ENCODE measurements around the gene CCDC24.

CCDC24 gene

GRCh38 chr1:43997295-43997999 is 6.0 kb downstream of the CCDC24 start:
- no peak for DNase-seq (ENCODE audit: low spot score)

DNA sequence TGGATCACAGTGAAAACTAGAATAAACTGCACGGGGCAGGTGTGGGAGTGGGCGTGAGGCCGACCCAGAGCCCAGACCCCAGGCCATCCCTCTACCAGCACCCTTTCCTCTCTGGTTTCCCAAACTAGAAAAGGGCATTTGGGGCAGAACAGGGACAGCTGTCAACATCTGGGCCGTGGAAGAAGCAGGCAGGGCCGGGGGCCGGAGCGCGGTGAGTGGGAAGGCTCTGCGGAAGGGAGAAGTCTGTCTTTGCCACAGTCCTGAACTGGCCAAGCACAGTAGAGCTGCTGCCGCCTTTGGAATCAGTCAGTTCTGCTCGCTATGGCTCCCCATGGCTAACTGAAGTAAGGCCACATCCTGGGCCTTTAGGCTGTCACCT is 6.6 kb downstream of the CCDC24 start:
- DNase-seq (ENCODE audit: low spot score): no peak

- DNase-seq (ENCODE audit: low spot score): no peak
These were observed 8.1 kb downstream of the CCDC24 start for GRCh38 chr1:43999455-43999854.

GRCh38 chr1:44000122-44000665 is 8.8 kb downstream of the CCDC24 start:
- no peak for DNase-seq (ENCODE audit: low spot score)

DNA sequence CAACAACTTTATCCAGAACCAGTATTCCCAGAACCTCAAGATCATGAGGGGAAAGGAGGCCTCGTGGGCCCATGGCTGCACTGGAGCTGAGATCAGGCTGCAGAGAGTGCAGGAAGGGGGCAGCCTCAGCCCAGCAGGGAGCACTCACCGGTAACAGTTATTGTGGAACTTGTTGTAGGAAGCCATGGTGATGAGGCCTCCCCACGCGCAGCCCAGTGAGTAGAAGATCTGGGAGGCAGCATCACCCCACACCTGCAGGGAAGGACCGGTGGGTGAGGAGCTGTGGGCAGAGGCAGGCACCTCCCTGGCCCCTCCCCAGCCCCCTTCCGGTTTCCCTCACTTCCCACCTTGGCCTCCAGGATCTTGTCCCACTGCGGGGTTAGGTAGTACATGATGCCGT is 10.8 kb downstream of the CCDC24 start:
- no peak for DNase-seq (ENCODE audit: low spot score)

DNA sequence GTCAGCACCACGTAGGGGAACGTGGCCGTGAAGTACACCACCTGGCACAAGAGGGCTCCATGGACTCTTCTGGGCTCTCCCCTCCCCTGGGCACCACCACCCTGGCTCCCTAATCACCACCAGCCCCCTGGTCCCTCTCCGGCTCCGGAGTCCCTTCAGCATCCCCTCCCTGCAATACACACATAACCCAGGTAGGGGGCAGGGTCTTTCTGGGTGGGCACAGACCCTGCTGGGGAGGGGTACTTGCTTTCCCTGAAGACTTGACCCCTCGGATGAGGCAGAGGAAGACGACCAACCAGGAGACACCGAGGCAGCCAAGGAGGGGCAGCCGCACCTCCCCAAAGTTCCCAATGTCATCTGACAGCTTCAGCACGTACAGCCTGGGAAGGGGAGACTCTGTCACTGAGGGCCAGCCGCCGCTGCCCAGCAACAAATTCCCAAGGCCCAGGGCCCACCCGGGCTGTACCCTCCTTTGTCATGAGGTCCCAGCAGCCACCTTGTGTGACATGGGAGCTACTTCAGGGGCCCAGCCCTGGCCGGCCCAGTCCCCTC is 11.3 kb downstream of the CCDC24 start:
- no peak for DNase-seq (ENCODE audit: low spot score)

DNA sequence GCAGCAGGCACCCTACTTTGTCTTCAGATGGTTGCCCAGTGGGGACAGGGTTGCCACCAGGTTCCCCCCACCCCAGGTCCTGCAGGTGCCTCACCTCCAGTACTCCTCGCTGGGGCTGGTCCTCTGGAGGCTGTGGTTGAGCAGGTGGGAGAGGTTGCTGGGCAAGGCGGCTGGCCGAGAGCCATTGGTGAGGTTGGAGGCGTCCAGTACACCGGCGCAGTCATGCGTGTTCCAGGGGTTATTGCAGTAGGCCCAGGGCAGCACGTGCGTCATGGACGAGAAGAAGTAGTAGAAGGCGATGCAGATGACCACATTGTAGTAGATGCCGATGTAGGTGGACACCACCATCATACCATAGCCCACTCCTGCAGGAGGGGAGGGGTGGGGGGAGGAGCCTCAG is 16.9 kb downstream of the CCDC24 start:
- no peak for DNase-seq (ENCODE audit: low spot score)

- DNase-seq (ENCODE audit: low spot score): no peak
These were observed 19.6 kb downstream of the CCDC24 start for GRCh38 chr1:44010935-44011471.

GRCh38 chr1:44012404-44012803 is 21.0 kb downstream of the CCDC24 start:
- DNase-seq (ENCODE audit: low spot score): no peak

- DNase-seq (ENCODE audit: low spot score): no peak
These were observed 21.7 kb downstream of the CCDC24 start for GRCh38 chr1:44012941-44013609.

DNA sequence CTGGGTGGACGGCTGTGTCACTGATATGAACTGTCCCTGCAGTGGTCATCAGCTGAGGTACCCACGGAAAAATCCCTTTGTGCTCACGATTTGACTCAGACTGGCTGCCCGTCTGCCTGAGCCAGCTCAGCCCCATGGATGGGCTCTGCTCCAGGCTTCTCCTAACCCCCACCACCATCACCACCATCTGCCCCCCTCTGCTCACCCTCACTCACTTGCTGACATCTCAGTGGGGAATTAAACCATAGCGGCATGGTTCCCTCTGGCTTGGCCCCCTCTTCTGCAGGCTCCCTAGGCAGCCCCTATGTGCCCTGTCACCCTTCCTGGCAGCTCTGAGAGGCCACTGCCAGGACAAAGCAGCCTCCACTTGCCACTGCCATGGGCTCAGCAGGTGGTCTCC is 22.6 kb downstream of the CCDC24 start:
- no peak for DNase-seq (ENCODE audit: low spot score)

DNA sequence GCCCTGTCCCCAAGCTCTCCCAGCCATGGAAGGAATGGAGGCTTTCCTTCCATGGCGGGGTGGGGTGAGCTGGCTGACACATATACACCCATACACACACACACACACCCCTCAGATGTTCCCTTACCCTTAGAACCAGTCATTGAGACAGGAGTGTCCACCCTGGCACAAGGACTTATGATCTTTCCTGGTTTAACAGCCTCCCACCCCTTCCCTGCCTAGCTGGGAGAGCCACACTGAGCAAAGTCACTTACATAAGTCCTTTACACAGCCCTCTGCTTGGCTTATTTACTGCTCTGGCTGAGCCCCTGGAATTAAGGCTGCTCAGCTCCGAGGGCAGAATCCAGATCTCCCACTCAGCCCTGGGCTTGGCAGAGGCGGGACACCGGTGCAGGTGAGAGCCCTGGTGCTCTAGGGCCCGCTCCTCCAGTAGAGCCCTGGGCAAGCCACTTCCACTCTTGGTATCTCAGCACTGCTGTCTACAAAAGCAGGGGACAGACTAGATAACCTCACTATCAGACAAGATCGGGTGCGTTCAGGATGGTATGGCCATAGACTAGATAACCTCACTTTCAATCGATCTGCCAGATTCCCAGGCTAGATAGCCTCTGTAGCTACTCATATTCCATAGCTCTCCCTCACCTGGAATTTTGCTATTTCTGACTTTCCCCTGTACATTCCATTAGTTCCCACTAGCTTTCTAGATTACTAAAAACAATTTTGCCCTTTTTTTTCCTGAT is 23.1 kb downstream of the CCDC24 start:
- no peak for DNase-seq (ENCODE audit: low spot score)

DNA sequence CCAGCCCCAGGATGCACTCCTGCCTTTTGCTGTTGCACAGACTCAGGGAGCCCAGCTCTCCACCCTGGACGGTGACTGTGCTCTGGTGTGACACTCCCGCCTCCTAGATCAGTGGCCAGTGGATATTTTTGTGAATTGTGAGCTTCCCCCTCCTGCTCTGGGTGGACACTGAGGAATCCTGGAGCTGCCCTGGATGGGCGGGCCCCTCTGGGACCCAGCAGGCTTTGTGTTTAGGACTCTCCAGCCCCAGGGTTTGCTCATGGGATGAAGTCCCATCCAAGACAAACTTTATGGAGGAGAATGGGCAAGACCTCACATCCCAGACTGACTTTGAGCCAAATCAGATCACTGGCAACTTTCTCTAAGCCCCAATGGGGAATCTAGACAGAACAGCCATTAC is 23.8 kb downstream of the CCDC24 start:
- peak; percentile 35 for DNase-seq (ENCODE audit: low spot score)

DNA sequence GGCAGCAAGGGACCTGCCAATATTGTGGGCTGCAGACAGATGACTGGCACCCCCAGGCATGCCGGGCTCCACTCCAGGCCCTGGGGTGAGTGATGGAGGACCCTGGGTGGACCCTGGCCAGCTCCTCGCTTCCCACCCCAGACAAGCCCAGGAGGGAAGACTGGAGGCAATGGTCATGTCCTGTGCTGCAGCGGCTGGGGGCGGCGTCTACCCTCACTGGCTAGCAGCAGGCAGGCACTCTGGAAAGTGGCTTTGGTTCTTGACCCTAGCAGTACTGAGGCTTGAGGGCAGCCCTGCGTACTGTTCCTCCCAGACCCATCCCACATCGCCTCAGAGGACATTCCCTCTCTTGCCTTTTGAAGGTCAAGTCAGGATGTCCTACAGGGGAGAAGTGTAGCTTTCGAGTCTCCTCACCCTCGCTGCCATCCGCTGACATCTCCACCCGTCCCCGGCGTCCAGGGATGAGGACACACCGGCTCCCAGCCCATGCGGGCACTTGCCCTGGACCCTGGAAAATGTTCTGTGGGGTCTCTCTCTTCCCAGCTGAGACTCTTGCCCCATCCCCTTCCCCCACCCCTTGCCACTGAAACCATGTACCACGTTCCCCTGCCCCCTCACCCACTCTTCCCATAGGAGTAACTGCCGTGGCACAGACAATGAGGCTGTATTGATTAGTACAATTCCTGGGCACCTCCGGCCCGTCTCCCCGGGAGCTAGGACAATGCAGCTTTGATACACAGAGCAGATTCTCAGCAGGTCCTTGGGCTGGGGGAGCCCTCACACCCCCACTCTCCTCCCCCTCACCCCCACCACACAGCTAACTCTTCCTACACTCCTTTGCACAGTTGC is 24.9 kb downstream of the CCDC24 start:
- no peak for DNase-seq (ENCODE audit: low spot score)

DNA sequence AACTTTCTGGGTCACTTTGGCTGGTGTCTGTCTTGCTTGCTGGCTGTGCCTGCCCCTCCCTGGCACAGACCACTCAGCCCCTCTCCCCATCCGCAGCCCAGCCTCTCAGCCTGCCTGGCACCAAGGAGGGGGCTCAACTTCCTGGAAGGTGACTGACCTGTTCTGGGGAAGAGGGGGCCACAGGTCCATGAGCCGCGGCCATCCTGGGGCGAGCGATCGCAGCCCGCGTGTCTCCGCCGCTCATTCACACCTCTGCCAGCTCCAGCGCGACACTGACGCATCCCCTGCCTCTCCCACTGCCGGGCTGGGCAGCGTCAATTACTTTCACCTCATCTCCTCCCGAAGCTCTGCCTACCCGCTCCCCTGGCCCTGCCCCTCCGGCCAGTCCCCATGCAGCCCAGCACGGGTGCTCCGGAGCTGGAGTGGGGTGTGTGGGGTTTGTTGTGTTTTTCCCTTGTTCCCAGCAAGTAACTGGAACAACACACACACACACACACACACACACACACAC is 25.5 kb downstream of the CCDC24 start:
- DNase-seq (ENCODE audit: low spot score): no peak

DNA sequence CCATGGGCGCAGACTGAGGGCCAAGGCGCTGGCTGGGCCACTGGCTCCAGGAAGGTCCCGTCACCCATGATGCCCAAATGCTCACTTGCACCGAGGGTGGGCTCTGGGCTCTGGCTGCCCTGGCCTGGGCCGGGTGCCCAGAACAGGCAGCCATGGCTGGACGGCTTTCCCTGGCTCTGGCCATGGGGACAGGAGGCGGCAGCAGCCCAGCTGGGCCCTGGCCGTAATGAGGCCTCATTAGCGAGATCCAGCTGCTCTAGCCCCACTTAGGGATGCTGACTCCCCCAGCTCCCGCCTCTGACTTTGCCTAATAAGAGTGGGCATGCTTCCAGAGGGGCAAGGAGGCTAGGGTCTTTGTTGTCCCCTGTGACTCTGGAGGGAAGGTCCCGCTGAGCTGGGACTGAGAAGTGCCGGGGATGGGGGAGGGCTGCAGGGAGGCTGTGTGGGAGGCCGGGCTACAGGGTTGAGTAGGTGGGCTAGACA is 28.1 kb downstream of the CCDC24 start:
- DNase-seq (ENCODE audit: low spot score): no peak

GRCh38 chr1:44020464-44020863 is 29.1 kb downstream of the CCDC24 start:
- no peak for DNase-seq (ENCODE audit: low spot score)

DNA sequence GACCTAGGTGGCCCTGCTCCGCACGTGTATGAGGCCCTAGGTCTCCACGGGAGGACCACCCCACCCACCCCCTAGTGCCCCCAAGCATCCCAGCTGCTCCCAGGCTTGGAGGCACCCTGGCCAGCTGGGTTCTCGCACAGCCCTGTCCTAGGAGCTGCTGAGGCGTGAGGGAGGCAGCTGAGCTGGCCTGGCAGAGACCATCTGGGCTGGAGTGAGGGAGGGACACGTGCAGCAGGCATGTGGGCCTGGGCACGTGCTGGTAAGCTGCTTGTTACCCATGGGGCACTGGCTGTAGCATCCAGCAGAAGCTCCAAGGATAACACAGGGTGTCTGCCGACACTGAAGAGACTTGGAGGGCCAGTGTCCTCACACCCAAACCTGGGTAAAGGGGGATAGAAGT is 29.8 kb downstream of the CCDC24 start:
- no peak for DNase-seq (ENCODE audit: low spot score)

GRCh38 chr1:44021581-44022321 is 30.4 kb downstream of the CCDC24 start:
- DNase-seq (ENCODE audit: low spot score): no peak

Measured in AG20443 (cell line).